ENCODE data around the gene TATDN2. TPM values are rescaled to one million over a fixed set of nuclear protein-coding genes. Genes with fewer than 3 reads are reported as not detected.

The TATDN2 gene
- total and polyA plus RNA-seq, 2 donors (not counting 3 experiments of a cell fraction or from before 2014, with no cell fraction given), result 10.7 to 26.8 TPM

DNA sequence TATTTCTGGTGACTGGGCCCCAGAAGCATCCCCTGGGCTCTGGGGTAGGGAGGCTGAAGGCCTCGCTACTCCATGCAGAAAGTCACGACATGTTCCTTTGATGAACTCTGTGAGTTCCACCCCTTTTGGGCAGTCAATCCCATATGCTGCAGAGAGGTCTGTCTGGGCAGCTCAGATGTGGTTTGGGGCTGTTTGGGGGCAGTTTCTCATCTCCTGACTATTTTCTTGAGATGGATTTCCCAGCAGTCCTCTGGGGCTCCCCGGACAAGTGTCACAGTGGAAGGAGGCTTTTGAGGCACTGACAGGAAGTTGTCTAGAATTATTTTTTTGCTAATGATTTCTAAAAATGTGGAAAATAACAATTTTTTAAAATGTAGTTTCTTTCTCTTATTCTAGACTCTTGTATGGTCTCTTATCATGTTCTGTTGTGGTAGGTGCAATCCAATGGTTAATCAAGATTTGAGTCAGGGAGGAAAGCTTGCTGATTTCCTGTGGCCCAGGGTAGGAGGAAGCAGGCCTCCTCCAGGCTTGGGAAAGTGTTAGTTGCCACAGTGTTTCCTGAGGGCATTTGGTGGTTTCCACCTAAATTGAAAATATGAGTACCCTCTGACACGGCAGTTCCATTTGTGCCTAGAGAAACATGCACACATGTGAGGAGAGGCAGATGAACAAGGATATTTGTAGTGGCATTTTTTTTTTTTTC is 19.9 kb upstream of the TATDN2 start:
- Histone ChIP-seq H3K9me1 (replicated peaks; ENCODE audit: control insufficient read depth, extremely low read depth, insufficient read depth, low read length) (no peaks in the 10 kb centered on the region), H3K4me2 (ENCODE audit: insufficient read depth, low read length) (peak overlapping the region; percentile 23), H4K20me1 (replicated peaks; ENCODE audit: control insufficient read depth, extremely low read depth, insufficient read depth, low read length) (no peaks in the 10 kb centered on the region), H3K36me3 (ENCODE audit: control insufficient read depth in 2 of 2, extremely low read depth in 1 of 2, insufficient read depth in 2 of 2, low read length in 2 of 2) (peaks cover 0 to 2% of the 10 kb centered on the region in 2 experiments), H3K79me2 (ENCODE audit: control insufficient read depth, insufficient read depth, low read length) (no peaks in the 10 kb centered on the region), H3K27ac (ENCODE audit: insufficient read depth, low read depth, low read length) (peak overlapping the region; percentile 69), H3K9ac (replicated peaks; ENCODE audit: extremely low read depth, insufficient read depth, low read length) (peak overlapping the region; percentile 21), H3K27me3 (ENCODE audit: control insufficient read depth in 2 of 2, insufficient read depth in 2 of 2, low read length in 2 of 2) (no peaks in the 10 kb centered on the region), H3K4me1 (ENCODE audit: control insufficient read depth, extremely low read depth, insufficient read depth, low read length) (peaks cover 31% of the 10 kb centered on the region), H3K9me3 (replicated peaks; ENCODE audit: control insufficient read depth, insufficient read depth, low read length) (no peaks in the 10 kb centered on the region), H2AFZ (ENCODE audit: low read depth, low read length) (no peak overlapping the region), H3K4me3 (replicated peaks in 1 of 3; ENCODE audit: insufficient read depth in 1 of 3, low read depth in 1 of 3, low read length in 3 of 3) (no peak overlapping the region)
- DNase-seq (ENCODE audit: low read depth, low spot score) (peak; percentile 96), FAIRE-seq (peak; percentile 90)
- TF ChIP-seq, protein P1, sequence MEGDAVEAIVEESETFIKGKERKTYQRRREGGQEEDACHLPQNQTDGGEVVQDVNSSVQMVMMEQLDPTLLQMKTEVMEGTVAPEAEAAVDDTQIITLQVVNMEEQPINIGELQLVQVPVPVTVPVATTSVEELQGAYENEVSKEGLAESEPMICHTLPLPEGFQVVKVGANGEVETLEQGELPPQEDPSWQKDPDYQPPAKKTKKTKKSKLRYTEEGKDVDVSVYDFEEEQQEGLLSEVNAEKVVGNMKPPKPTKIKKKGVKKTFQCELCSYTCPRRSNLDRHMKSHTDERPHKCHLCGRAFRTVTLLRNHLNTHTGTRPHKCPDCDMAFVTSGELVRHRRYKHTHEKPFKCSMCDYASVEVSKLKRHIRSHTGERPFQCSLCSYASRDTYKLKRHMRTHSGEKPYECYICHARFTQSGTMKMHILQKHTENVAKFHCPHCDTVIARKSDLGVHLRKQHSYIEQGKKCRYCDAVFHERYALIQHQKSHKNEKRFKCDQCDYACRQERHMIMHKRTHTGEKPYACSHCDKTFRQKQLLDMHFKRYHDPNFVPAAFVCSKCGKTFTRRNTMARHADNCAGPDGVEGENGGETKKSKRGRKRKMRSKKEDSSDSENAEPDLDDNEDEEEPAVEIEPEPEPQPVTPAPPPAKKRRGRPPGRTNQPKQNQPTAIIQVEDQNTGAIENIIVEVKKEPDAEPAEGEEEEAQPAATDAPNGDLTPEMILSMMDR (IDR thresholded peaks at IDR 0.05; ENCODE audit: extremely low read depth in 1 of 2, insufficient read depth in 1 of 2, low read depth in 1 of 2, low read length in 2 of 2), result no peak
- TF ChIP-seq POLR2A (IDR thresholded peaks at IDR 0.05; ENCODE audit: low read depth, low read length) (no peak), POLR2AphosphoS5 (IDR thresholded peaks at IDR 0.05; ENCODE audit: insufficient read depth, low read depth, low read length) (peak; percentile 94), GATA2 (IDR thresholded peaks at IDR 0.05; ENCODE audit: insufficient read depth, insufficient read length, low read depth, low read length) (peak; percentile 98), EZH2 (IDR thresholded peaks at IDR 0.05; ENCODE audit: borderline replicate concordance, low read depth, low read length, severe bottlenecking) (no peak), MYC (IDR thresholded peaks at IDR 0.05; ENCODE audit: low read depth, low read length) (peak; percentile 81), FOS (IDR thresholded peaks at IDR 0.05; ENCODE audit: borderline replicate concordance, insufficient read depth, low read length) (peak; percentile 86), JUN (IDR thresholded peaks at IDR 0.05; ENCODE audit: borderline replicate concordance, insufficient read depth, insufficient read length, low read depth) (peak; percentile 39)
- TF ChIP-seq, protein P2, sequence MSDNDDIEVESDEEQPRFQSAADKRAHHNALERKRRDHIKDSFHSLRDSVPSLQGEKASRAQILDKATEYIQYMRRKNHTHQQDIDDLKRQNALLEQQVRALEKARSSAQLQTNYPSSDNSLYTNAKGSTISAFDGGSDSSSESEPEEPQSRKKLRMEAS (IDR thresholded peaks at IDR 0.05; ENCODE audit: insufficient read depth, insufficient read length), result peak; percentile 2
- intact Hi-C loops (cut with micrococcal nuclease), result loop anchor here (1.0 to 2.0 kb wide), 2 partner anchors 20 to 252 kb away; partner anchors contain the start of gene TATDN2
- dilution Hi-C loops (cut with MboI; ENCODE audit: extremely low pct_ligation_motif_present, low sequenced_read_pairs), result no loop called here
- ChIA-PET POLR2A (no interaction called here), CTCF (interaction anchor here (0.8 to 2.5 kb wide), 8 partner anchors 20 to 512 kb away, joined by 3 to 10 read pairs (median 4); partner anchors contain the start of genes CRELD1 and TATDN2)
- no TSS peak for BruUV-seq (replicated peaks)
